ENCODE measurements around the gene SLC9A2.

GRCh38 chr2:102724016-102724490, 104.7 kb downstream of the SLC9A2 start:
- TF ChIP-seq POLR2A (IDR thresholded peaks at IDR 0.05) (no peak), CTCF (IDR thresholded peaks at IDR 0.05) (no peak)

Measured in sigmoid colon (tissue), 3 donors.